Upper lobe of right lung (tissue), 1 donor: Measurements from ENCODE around the gene PHYHIPL. TPM values are rescaled to one million over a fixed set of nuclear protein-coding genes. Genes with fewer than 3 reads are reported as not detected.

Source experiments
- ATAC-seq: fragments of 200-7000 bp; cut with Tn5 transposase; one replicate; pipeline ENCODE4 v1.9.1; 2020; ENCODE audit warnings: mild to moderate bottlenecking, moderate library complexity
- DNase-seq: peaks from one replicate; pipeline ENCODE4 v3.0.0-alpha.2; 2020
- H3K27ac ChIP-seq: fragments of 200-600 bp; one replicate; pipeline ENCODE4 v1.8.0; 2022
- H3K27me3 ChIP-seq: fragments of 200-600 bp; one replicate; pipeline ENCODE4 v1.8.0; 2022; ENCODE audit warnings: mild to moderate bottlenecking
- H3K36me3 ChIP-seq: fragments of 200-600 bp; one replicate; pipeline ENCODE4 v1.8.0; 2022
- H3K4me1 ChIP-seq: fragments of 200-600 bp; one replicate; pipeline ENCODE4 v1.8.0; 2022
- H3K4me3 ChIP-seq: fragments of 200-600 bp; one replicate; pipeline ENCODE4 v1.8.0; 2022; ENCODE audit warnings: mild to moderate bottlenecking
- H3K9me3 ChIP-seq: fragments of 200-600 bp; one replicate; pipeline ENCODE4 v1.8.0; 2022
- intact Hi-C: fragments of 100-400 bp; cut with DNase I; formaldehyde crosslinking; loops from one replicate; pipeline ENCODE4 v1.11.0; 2022
- total RNA-seq: library from RNA; stranded (reverse); fragmentation: NEBNext Ultra II Directional; extraction: Animal tissue kit (Norgen Biotek cat#: 25700); gene quantifications from one replicate; pipeline ENCODE4 v1.2.1, GENCODE V29; 2021
- TF ChIP-seq, protein P1 (sequence below): fragments of 200-600 bp; IDR thresholded peaks from one replicate; pipeline ENCODE4 v1.8.0; 2022; ENCODE audit warnings: antibody characterized with exemption
- donor health status: DM: no; HTN: yes; CAD: no; lungs with severe emphysema.

Gene PHYHIPL
- total RNA-seq, 1 donor from 2014 or later = not detected

- no peak for DNase-seq
Observed at GRCh38 chr10:59257224-59257623, 80.8 kb downstream of the PHYHIPL start.

GRCh38 chr10:59258890-59259289 lies 82.4 kb downstream of the PHYHIPL start:
- TF ChIP-seq, protein P1, sequence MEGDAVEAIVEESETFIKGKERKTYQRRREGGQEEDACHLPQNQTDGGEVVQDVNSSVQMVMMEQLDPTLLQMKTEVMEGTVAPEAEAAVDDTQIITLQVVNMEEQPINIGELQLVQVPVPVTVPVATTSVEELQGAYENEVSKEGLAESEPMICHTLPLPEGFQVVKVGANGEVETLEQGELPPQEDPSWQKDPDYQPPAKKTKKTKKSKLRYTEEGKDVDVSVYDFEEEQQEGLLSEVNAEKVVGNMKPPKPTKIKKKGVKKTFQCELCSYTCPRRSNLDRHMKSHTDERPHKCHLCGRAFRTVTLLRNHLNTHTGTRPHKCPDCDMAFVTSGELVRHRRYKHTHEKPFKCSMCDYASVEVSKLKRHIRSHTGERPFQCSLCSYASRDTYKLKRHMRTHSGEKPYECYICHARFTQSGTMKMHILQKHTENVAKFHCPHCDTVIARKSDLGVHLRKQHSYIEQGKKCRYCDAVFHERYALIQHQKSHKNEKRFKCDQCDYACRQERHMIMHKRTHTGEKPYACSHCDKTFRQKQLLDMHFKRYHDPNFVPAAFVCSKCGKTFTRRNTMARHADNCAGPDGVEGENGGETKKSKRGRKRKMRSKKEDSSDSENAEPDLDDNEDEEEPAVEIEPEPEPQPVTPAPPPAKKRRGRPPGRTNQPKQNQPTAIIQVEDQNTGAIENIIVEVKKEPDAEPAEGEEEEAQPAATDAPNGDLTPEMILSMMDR = no peak
- DNase-seq (no peak), ATAC-seq (no peak)
- no peak overlapping the region for H3K4me3 ChIP-seq
- no peaks in the 10 kb centered on the region for H3K27me3 ChIP-seq
- no peaks in the 10 kb centered on the region for H3K9me3 ChIP-seq
- intact Hi-C loops = no loop called here
- no peak overlapping the region for H3K27ac ChIP-seq
- H3K36me3 ChIP-seq = no peaks in the 10 kb centered on the region
- no peaks in the 10 kb centered on the region for H3K4me1 ChIP-seq

More at GRCh38 chr10:59257224-59257623, 80.8 kb downstream of the PHYHIPL start:
- Histone ChIP-seq H3K27me3 (no peaks in the 10 kb centered on the region), H3K4me3 (no peak overlapping the region), H3K4me1 (no peaks in the 10 kb centered on the region), H3K27ac (no peak overlapping the region), H3K36me3 (no peaks in the 10 kb centered on the region), H3K9me3 (no peaks in the 10 kb centered on the region)
- TF ChIP-seq, protein P1 = no peak
- intact Hi-C loops = no loop called here
- ATAC-seq = no peak

GRCh38 chr10:59265141-59265540 lies 88.7 kb downstream of the PHYHIPL start:
- no peaks in the 10 kb centered on the region for H3K36me3 ChIP-seq
- TF ChIP-seq, protein P1 = no peak
- no peak for DNase-seq
- H3K4me1 ChIP-seq = no peaks in the 10 kb centered on the region
- no peaks in the 10 kb centered on the region for H3K9me3 ChIP-seq
- H3K27me3 ChIP-seq = no peaks in the 10 kb centered on the region
- no peak overlapping the region for H3K4me3 ChIP-seq
- H3K27ac ChIP-seq = no peak overlapping the region
- ATAC-seq = no peak
- intact Hi-C loops = no loop called here

GRCh38 chr10:59266321-59266720 lies 89.9 kb downstream of the PHYHIPL start:
- ATAC-seq = no peak
- no peak for DNase-seq

DNA sequence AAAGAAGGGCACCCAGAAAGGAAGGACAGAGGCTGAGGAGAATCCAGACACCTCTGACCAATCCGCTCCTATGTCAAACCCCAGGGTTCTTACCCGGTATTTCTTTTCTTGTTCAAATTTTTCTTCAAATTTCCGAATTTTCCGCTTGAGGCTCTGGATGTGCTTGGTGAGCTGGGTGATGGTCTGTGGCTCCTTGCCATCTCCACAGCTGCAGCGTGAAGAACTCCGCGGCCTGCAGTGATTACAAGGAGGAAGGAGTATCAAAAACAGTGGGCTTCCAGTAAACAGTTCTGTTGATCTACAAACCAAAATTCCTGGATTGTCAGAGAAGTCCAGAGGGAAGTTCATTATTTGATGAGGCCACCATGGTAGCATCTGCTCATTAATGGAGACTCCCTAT lies 92.0 kb downstream of the PHYHIPL start:
- Histone ChIP-seq H3K9me3 (no peaks in the 10 kb centered on the region), H3K36me3 (no peaks in the 10 kb centered on the region), H3K4me1 (no peaks in the 10 kb centered on the region), H3K27me3 (no peaks in the 10 kb centered on the region), H3K4me3 (no peak overlapping the region), H3K27ac (no peak overlapping the region)
- ATAC-seq = no peak
- intact Hi-C loops = no loop called here
- DNase-seq = no peak
- TF ChIP-seq, protein P1 = no peak

More at GRCh38 chr10:59266321-59266720, 89.9 kb downstream of the PHYHIPL start:
- Histone ChIP-seq H3K36me3 (no peaks in the 10 kb centered on the region), H3K4me1 (no peaks in the 10 kb centered on the region), H3K27ac (no peak overlapping the region), H3K9me3 (no peaks in the 10 kb centered on the region), H3K4me3 (no peak overlapping the region), H3K27me3 (no peaks in the 10 kb centered on the region)
- intact Hi-C loops = no loop called here
- TF ChIP-seq, protein P1 = no peak

- no peaks in the 10 kb centered on the region for H3K9me3 ChIP-seq
Observed at GRCh38 chr10:59269651-59270050, 93.2 kb downstream of the PHYHIPL start.

More at GRCh38 chr10:59269651-59270050, 93.2 kb downstream of the PHYHIPL start:
- Histone ChIP-seq H3K4me1 (no peaks in the 10 kb centered on the region), H3K36me3 (no peaks in the 10 kb centered on the region), H3K27me3 (no peaks in the 10 kb centered on the region), H3K4me3 (no peak overlapping the region), H3K27ac (no peak overlapping the region)
- intact Hi-C loops = no loop called here
- ATAC-seq = no peak
- TF ChIP-seq, protein P1 = no peak
- DNase-seq = no peak
